ENCODE data around the gene EID2B. TPM values are rescaled to one million over a fixed set of nuclear protein-coding genes. Genes with fewer than 3 reads are reported as not detected.
A peak's percentile ranks its signal among the peaks of the same experiment; 100 is the strongest.

The EID2B gene
- total RNA-seq, 1 donor: 5.1 TPM

- Histone ChIP-seq H3K4me3 (ENCODE audit: insufficient read depth, low read length) (no peak overlapping the region), H2AFZ (ENCODE audit: low read length) (no peak overlapping the region)
These were observed 42.9 kb downstream of the EID2B start for GRCh38 chr19:39489756-39490155.

DNA sequence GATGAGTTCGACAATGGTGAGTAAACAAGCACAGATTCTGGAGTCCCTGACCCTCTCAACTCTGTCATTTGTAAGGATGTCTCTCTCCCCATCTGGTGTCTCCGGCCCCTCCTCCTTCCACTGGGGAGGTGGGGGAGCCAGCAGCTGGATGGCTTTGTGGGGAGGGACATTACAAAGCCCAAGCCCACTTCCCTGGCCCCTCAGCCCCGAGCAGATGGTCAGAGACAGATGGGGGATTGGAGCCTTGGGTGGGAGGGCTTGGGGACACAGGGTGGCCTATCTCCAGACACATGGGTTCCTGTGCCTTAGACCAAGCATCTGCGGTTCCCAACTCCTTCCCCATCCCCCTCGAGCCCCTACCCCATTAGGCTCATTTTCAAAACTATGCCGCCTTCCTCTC is 49.5 kb downstream of the EID2B start:
- H3K36me3 ChIP-seq (ENCODE audit: insufficient read depth, low read length): peaks cover 26% of the 10 kb centered on the region
- peaks cover 39% of the 10 kb centered on the region for H3K79me2 ChIP-seq (ENCODE audit: insufficient read depth, low read length)
- no peak for DNase-seq (ENCODE audit: insufficient read length, low spot score, missing footprints)
- H3K4me3 ChIP-seq (ENCODE audit: insufficient read depth, low read length): no peak overlapping the region
- peaks cover 13% of the 10 kb centered on the region for H3K4me1 ChIP-seq (ENCODE audit: insufficient read depth, low read length)
- no peak overlapping the region for H3K27ac ChIP-seq (ENCODE audit: low read depth, low read length)
- no peak overlapping the region for H3K4me2 ChIP-seq (ENCODE audit: insufficient read depth, low read length)
- peaks cover 3% of the 10 kb centered on the region for H4K20me1 ChIP-seq (ENCODE audit: insufficient read depth, low read length)
- H3K9me3 ChIP-seq (ENCODE audit: low read depth, low read length): no peaks in the 10 kb centered on the region
- TF ChIP-seq, protein P1, sequence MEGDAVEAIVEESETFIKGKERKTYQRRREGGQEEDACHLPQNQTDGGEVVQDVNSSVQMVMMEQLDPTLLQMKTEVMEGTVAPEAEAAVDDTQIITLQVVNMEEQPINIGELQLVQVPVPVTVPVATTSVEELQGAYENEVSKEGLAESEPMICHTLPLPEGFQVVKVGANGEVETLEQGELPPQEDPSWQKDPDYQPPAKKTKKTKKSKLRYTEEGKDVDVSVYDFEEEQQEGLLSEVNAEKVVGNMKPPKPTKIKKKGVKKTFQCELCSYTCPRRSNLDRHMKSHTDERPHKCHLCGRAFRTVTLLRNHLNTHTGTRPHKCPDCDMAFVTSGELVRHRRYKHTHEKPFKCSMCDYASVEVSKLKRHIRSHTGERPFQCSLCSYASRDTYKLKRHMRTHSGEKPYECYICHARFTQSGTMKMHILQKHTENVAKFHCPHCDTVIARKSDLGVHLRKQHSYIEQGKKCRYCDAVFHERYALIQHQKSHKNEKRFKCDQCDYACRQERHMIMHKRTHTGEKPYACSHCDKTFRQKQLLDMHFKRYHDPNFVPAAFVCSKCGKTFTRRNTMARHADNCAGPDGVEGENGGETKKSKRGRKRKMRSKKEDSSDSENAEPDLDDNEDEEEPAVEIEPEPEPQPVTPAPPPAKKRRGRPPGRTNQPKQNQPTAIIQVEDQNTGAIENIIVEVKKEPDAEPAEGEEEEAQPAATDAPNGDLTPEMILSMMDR (IDR thresholded peaks at IDR 0.05; ENCODE audit: extremely low read depth, low read depth, low read length): no peak
- H2AFZ ChIP-seq (ENCODE audit: low read length): no peak overlapping the region
- no peaks in the 10 kb centered on the region for H3K27me3 ChIP-seq (ENCODE audit: insufficient read depth, low read length)

More at GRCh38 chr19:39489756-39490155, 42.9 kb downstream of the EID2B start:
- H4K20me1 ChIP-seq (ENCODE audit: insufficient read depth, low read length): no peaks in the 10 kb centered on the region
- peaks cover 41% of the 10 kb centered on the region for H3K36me3 ChIP-seq (ENCODE audit: insufficient read depth, low read length)
- no peaks in the 10 kb centered on the region for H3K9me3 ChIP-seq (ENCODE audit: low read depth, low read length)
- peaks cover 10% of the 10 kb centered on the region for H3K79me2 ChIP-seq (ENCODE audit: insufficient read depth, low read length)
- no peaks in the 10 kb centered on the region for H3K27me3 ChIP-seq (ENCODE audit: insufficient read depth, low read length)
- H3K4me2 ChIP-seq (ENCODE audit: insufficient read depth, low read length): no peak overlapping the region
- H3K27ac ChIP-seq (ENCODE audit: low read depth, low read length): no peak overlapping the region
- DNase-seq (ENCODE audit: insufficient read length, low spot score, missing footprints): no peak
- TF ChIP-seq, protein P1 (IDR thresholded peaks at IDR 0.05; ENCODE audit: extremely low read depth, low read depth, low read length): no peak
- no peaks in the 10 kb centered on the region for H3K4me1 ChIP-seq (ENCODE audit: insufficient read depth, low read length)

DNA sequence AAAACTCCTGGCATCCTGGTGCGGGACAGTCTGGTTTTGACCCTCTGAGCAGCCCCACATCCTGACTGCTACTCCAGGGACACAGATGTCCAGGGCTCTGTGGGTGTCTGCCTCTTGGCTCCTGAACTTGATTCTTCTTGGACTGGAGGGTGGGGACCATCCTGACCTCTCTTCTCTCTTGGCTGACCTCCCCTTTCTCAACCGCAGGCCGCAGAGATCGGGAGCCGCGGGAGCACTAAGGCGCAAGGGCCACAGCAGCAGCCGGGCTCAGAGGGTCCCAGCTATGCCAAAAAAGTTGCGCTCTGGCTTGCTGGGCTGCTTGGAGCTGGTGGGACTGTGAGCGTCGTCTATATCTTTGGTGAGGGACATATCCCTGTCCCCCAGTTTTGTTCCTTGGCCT is 51.0 kb downstream of the EID2B start:
- Histone ChIP-seq H3K27me3 (ENCODE audit: insufficient read depth, low read length) (no peaks in the 10 kb centered on the region), H3K4me2 (ENCODE audit: insufficient read depth, low read length) (peak overlapping the region; percentile 97), H4K20me1 (ENCODE audit: insufficient read depth, low read length) (peaks cover 3% of the 10 kb centered on the region), H2AFZ (ENCODE audit: low read length) (peak overlapping the region; percentile 93), H3K79me2 (ENCODE audit: insufficient read depth, low read length) (peaks cover 39% of the 10 kb centered on the region), H3K27ac (ENCODE audit: low read depth, low read length) (peak overlapping the region; percentile 92), H3K9me3 (ENCODE audit: low read depth, low read length) (no peaks in the 10 kb centered on the region), H3K36me3 (ENCODE audit: insufficient read depth, low read length) (peaks cover 20% of the 10 kb centered on the region), H3K4me1 (ENCODE audit: insufficient read depth, low read length) (peaks cover 13% of the 10 kb centered on the region), H3K4me3 (ENCODE audit: insufficient read depth, low read length) (peak overlapping the region; percentile 100)
- TF ChIP-seq, protein P1 (IDR thresholded peaks at IDR 0.05; ENCODE audit: extremely low read depth, low read depth, low read length): no peak
- no peak for DNase-seq (ENCODE audit: insufficient read length, low spot score, missing footprints)

GRCh38 chr19:39481229-39481545 is 51.5 kb downstream of the EID2B start:
- H3K27me3 ChIP-seq (ENCODE audit: insufficient read depth, low read length): no peaks in the 10 kb centered on the region
- H3K79me2 ChIP-seq (ENCODE audit: insufficient read depth, low read length): peaks cover 36% of the 10 kb centered on the region
- peak overlapping the region; percentile 92 for H3K27ac ChIP-seq (ENCODE audit: low read depth, low read length)
- peaks cover 13% of the 10 kb centered on the region for H3K4me1 ChIP-seq (ENCODE audit: insufficient read depth, low read length)
- H3K4me2 ChIP-seq (ENCODE audit: insufficient read depth, low read length): peak overlapping the region; percentile 97
- TF ChIP-seq, protein P1 (IDR thresholded peaks at IDR 0.05; ENCODE audit: extremely low read depth, low read depth, low read length): no peak
- peak overlapping the region; percentile 100 for H3K4me3 ChIP-seq (ENCODE audit: insufficient read depth, low read length)
- peaks cover 3% of the 10 kb centered on the region for H4K20me1 ChIP-seq (ENCODE audit: insufficient read depth, low read length)
- H2AFZ ChIP-seq (ENCODE audit: low read length): peak overlapping the region; percentile 93
- no peaks in the 10 kb centered on the region for H3K9me3 ChIP-seq (ENCODE audit: low read depth, low read length)
- DNase-seq (ENCODE audit: insufficient read length, low spot score, missing footprints): peak; percentile 68
- peaks cover 25% of the 10 kb centered on the region for H3K36me3 ChIP-seq (ENCODE audit: insufficient read depth, low read length)

Other genes starting within 250 kb of the EID2B start
- gene IFNL1, start 236.4 kb downstream of the EID2B start, total RNA-seq: not detected in 2 replicates
- gene LRFN1, start 212.0 kb downstream of the EID2B start, total RNA-seq: under 0.01 and 0.36 TPM in 2 replicates
- 0.36 and 2.7 TPM in 2 replicates for gene GMFG, start 196.8 kb downstream of the EID2B start, total RNA-seq
- 85.0 and 85.5 TPM in 2 replicates for gene SAMD4B, start 190.4 kb downstream of the EID2B start, total RNA-seq
- gene PAF1, start 141.7 kb downstream of the EID2B start, total RNA-seq: 29.3 and 29.8 TPM in 2 replicates
- 19.9 and 23.0 TPM in 2 replicates for gene MED29, start 141.5 kb downstream of the EID2B start, total RNA-seq
- 6.2 and 6.5 TPM in 2 replicates for gene ZFP36, start 126.0 kb downstream of the EID2B start, total RNA-seq
- 21.4 and 21.5 TPM in 2 replicates for gene PLEKHG2, start 120.2 kb downstream of the EID2B start, total RNA-seq
- gene RPS16, start 96.9 kb downstream of the EID2B start, total RNA-seq: 44.9 and 56.0 TPM in 2 replicates
- gene SUPT5H, start 87.3 kb downstream of the EID2B start, total RNA-seq: 71.9 and 91.2 TPM in 2 replicates
- gene TIMM50, start 52.0 kb downstream of the EID2B start, total RNA-seq: 29.8 and 36.9 TPM in 2 replicates
- under 0.01 TPM in 1 of 2 replicates, not detected in the other for gene DLL3, start 33.9 kb downstream of the EID2B start, total RNA-seq
- gene SELENOV, start 17.7 kb downstream of the EID2B start, total RNA-seq: not detected in 2 replicates
- gene EID2, start 7.3 kb upstream of the EID2B start, total RNA-seq: 8.3 TPM in 2 replicates
- not detected in 2 replicates for gene LGALS13, start 69.7 kb upstream of the EID2B start, total RNA-seq
- gene LGALS16, start 123.1 kb upstream of the EID2B start, total RNA-seq: not detected in 2 replicates
- gene LGALS14, start 171.6 kb upstream of the EID2B start, total RNA-seq: not detected in 2 replicates
- gene CLC, start 205.2 kb upstream of the EID2B start, total RNA-seq: not detected in 2 replicates
- not detected in 2 replicates for gene LEUTX, start 246.0 kb upstream of the EID2B start, total RNA-seq

Data from osteoblast (primary cell).